BJ (cell line): Measurements from ENCODE around the gene ELOVL6. TPM values are rescaled to one million over a fixed set of nuclear protein-coding genes. Genes with fewer than 3 reads are reported as not detected.

Experiments used
- CTCF ChIA-PET: fragments of 350-600 bp; formaldehyde crosslinking; extraction: SDS; loops from one replicate; lab custom pipeline; 2021; ENCODE audit warnings: antibody characterized with exemption, inconsistent platforms; lab: Yijun Ruan, JAX
- POLR2A ChIA-PET: fragments of 300-600 bp; sonication (Branson Sonifier 250); formaldehyde crosslinking; extraction: SDS; loops from one replicate; lab custom pipeline; 2021; ENCODE audit warnings: antibody characterized with exemption; lab: Charles Lee
- DNase-seq: peaks from one replicate; pipeline ENCODE4 v3.0.0-alpha.2; 2011; ENCODE audit warnings: low read depth
- H3K27me3 ChIP-seq: 2 replicates; pipeline ENCODE4 v1.6.0; 2011; ENCODE audit warnings: low read length; ENCODE audit not compliant: control insufficient read depth, insufficient read depth
- H3K36me3 ChIP-seq: 2 replicates; pipeline ENCODE4 v1.5.1; 2011; ENCODE audit warnings: low read length; ENCODE audit not compliant: control insufficient read depth, insufficient read depth
- H3K4me3 ChIP-seq: 2 replicates; pipeline ENCODE4 v1.5.1; 2011; ENCODE audit warnings: low read depth, mild to moderate bottlenecking, control low read depth, low read length
- CTCF ChIP-seq: IDR thresholded peaks from 2 replicates; pipeline ENCODE4 v1.5.1; 2011; ENCODE audit warnings: low read depth, mild to moderate bottlenecking, control low read depth, inconsistent platforms, low read length, moderate library complexity; ENCODE audit not compliant: insufficient read depth
- polyA plus RNA-seq: library from polyadenylated mRNA; depleted of rRNA; stranded (reverse); fragments of >200 nt; gene quantifications from 2 replicates; pipeline ENCODE4 v1.2.3, GENCODE V29; 2011

The ELOVL6 gene
- polyA plus RNA-seq, 1 experiment = 7.6 TPM

GRCh38 chr4:110019153-110019552, 179.3 kb downstream of the ELOVL6 start:
- Histone ChIP-seq H3K36me3 (no peaks in the 10 kb centered on the region), H3K27me3 (no peaks in the 10 kb centered on the region), H3K4me3 (no peak overlapping the region)
- no peak for DNase-seq
- POLR2A ChIA-PET = interaction anchor here (0.6 kb wide), 2 partner anchors 186 to 342 kb away, joined by 4 read pairs; no protein-coding TSS in a partner anchor
- CTCF ChIA-PET = interaction anchor here (1.0 to 3.2 kb wide), 4 partner anchors 11 to 485 kb away, joined by 3 to 7 read pairs (median 6); no protein-coding TSS in a partner anchor
- TF ChIP-seq CTCF = no peak

- POLR2A ChIA-PET = no interaction called here
- no peaks in the 10 kb centered on the region for H3K27me3 ChIP-seq
- DNase-seq = no peak
- no peak overlapping the region for H3K4me3 ChIP-seq
- TF ChIP-seq CTCF = no peak
- no peaks in the 10 kb centered on the region for H3K36me3 ChIP-seq
- CTCF ChIA-PET = interaction anchor here (0.8 to 1.5 kb wide), 4 partner anchors 36 to 503 kb away, joined by 4 to 7 read pairs (median 4); no protein-coding TSS in a partner anchor
Observed at GRCh38 chr4:110014233-110014632, 184.2 kb downstream of the ELOVL6 start.

- Histone ChIP-seq H3K27me3 (no peaks in the 10 kb centered on the region), H3K36me3 (no peaks in the 10 kb centered on the region), H3K4me3 (no peak overlapping the region)
- CTCF ChIA-PET = interaction anchor here (0.8 to 1.5 kb wide), 5 partner anchors 14 to 496 kb away, joined by 3 to 7 read pairs (median 5); no protein-coding TSS in a partner anchor
- POLR2A ChIA-PET = no interaction called here
- no peak for DNase-seq
- TF ChIP-seq CTCF = no peak
Observed at GRCh38 chr4:110012917-110013316, 185.5 kb downstream of the ELOVL6 start.

- H3K27me3 ChIP-seq = no peaks in the 10 kb centered on the region
- no peak for TF ChIP-seq CTCF
- no peak for DNase-seq
- H3K36me3 ChIP-seq = no peaks in the 10 kb centered on the region
- POLR2A ChIA-PET = no interaction called here
- CTCF ChIA-PET = interaction anchor here (1.0 to 3.7 kb wide), 4 partner anchors 9 to 505 kb away, joined by 4 to 30 read pairs (median 4); no protein-coding TSS in a partner anchor
- H3K4me3 ChIP-seq = no peak overlapping the region
Observed at GRCh38 chr4:110010797-110011196, 187.6 kb downstream of the ELOVL6 start.

- no peak for TF ChIP-seq CTCF
- H3K4me3 ChIP-seq = no peak overlapping the region
- ChIA-PET CTCF (interaction anchor here (0.9 to 3.7 kb wide), 6 partner anchors 11 to 500 kb away, joined by 3 to 30 read pairs (median 6); no protein-coding TSS in a partner anchor), POLR2A (no interaction called here)
- no peaks in the 10 kb centered on the region for H3K27me3 ChIP-seq
- no peaks in the 10 kb centered on the region for H3K36me3 ChIP-seq
- no peak for DNase-seq
Observed at GRCh38 chr4:110009550-110009949, 188.9 kb downstream of the ELOVL6 start.
